Measurements from ENCODE around the gene SLC16A7. TPM values are rescaled to one million over a fixed set of nuclear protein-coding genes. Genes with fewer than 3 reads are reported as not detected.

The SLC16A7 gene
- total RNA-seq, 1 donor from 2014 or later, result 1.8 TPM

GRCh38 chr12:59645242-59645641 lies 49.4 kb downstream of the SLC16A7 start:
- Histone ChIP-seq H3K9me3 (ENCODE audit: low read depth) (no peaks in the 10 kb centered on the region), H3K9ac (no peak overlapping the region), H3K27ac (no peak overlapping the region), H3K36me3 (no peaks in the 10 kb centered on the region), H4K20me1 (ENCODE audit: low read depth) (no peaks in the 10 kb centered on the region), H3K4me3 (no peak overlapping the region), H3K27me3 (no peaks in the 10 kb centered on the region), H3K4me1 (no peaks in the 10 kb centered on the region), H3K79me2 (ENCODE audit: low read depth) (no peaks in the 10 kb centered on the region), H3F3A (ENCODE audit: low read depth) (no peaks in the 10 kb centered on the region), H3K4me2 (no peak overlapping the region), H2AFZ (replicated peaks) (no peak overlapping the region)
- no peak overlapping the region for H3K4me3 Mint-ChIP-seq
- no peak for DNase-seq (ENCODE audit: low spot score)
- H3K4me1 Mint-ChIP-seq, result no peaks in the 10 kb centered on the region
- peaks cover 3% of the 10 kb centered on the region for H3K9me3 Mint-ChIP-seq
- no peak for TF ChIP-seq EZH2phosphoT487 (IDR thresholded peaks at IDR 0.05)
- no peak for TF ChIP-seq EZH2 (IDR thresholded peaks at IDR 0.05)
- no peak for TF ChIP-seq CTCF (IDR thresholded peaks at IDR 0.05)
- no peak overlapping the region for H3K27ac Mint-ChIP-seq
- H3K36me3 Mint-ChIP-seq, result no peaks in the 10 kb centered on the region
- no peaks in the 10 kb centered on the region for H3K27me3 Mint-ChIP-seq (ENCODE audit: insufficient read depth, low read depth)

GRCh38 chr12:59646636-59647035 lies 50.8 kb downstream of the SLC16A7 start:
- no peak overlapping the region for H3K4me3 ChIP-seq
- DNase-seq (ENCODE audit: low spot score), result no peak
- no peak overlapping the region for H3K4me2 ChIP-seq
- no peak overlapping the region for H3K27ac ChIP-seq
- no peaks in the 10 kb centered on the region for H3K79me2 ChIP-seq (ENCODE audit: low read depth)
- no peaks in the 10 kb centered on the region for H3K36me3 ChIP-seq
- H3K4me3 Mint-ChIP-seq, result no peak overlapping the region
- no peaks in the 10 kb centered on the region for H4K20me1 ChIP-seq (ENCODE audit: low read depth)
- H3K27me3 Mint-ChIP-seq (ENCODE audit: insufficient read depth, low read depth), result peaks cover 2% of the 10 kb centered on the region
- no peak overlapping the region for H3K27ac Mint-ChIP-seq
- H3F3A ChIP-seq (ENCODE audit: low read depth), result no peaks in the 10 kb centered on the region
- H3K4me1 ChIP-seq, result no peaks in the 10 kb centered on the region
- no peaks in the 10 kb centered on the region for H3K9me3 ChIP-seq (ENCODE audit: low read depth)
- H3K27me3 ChIP-seq, result no peaks in the 10 kb centered on the region
- peaks cover 3% of the 10 kb centered on the region for H3K9me3 Mint-ChIP-seq
- no peaks in the 10 kb centered on the region for H3K36me3 Mint-ChIP-seq
- TF ChIP-seq EZH2phosphoT487 (IDR thresholded peaks at IDR 0.05) (no peak), EZH2 (IDR thresholded peaks at IDR 0.05) (no peak), CTCF (IDR thresholded peaks at IDR 0.05) (no peak)
- no peaks in the 10 kb centered on the region for H3K4me1 Mint-ChIP-seq
- no peak overlapping the region for H2AFZ ChIP-seq (replicated peaks)
- H3K9ac ChIP-seq, result no peak overlapping the region

GRCh38 chr12:59649203-59649602 lies 53.4 kb downstream of the SLC16A7 start:
- H3K27me3 Mint-ChIP-seq (ENCODE audit: insufficient read depth, low read depth), result peaks cover 2% of the 10 kb centered on the region
- no peaks in the 10 kb centered on the region for H3K4me1 ChIP-seq

More at GRCh38 chr12:59649203-59649602, 53.4 kb downstream of the SLC16A7 start:
- no peaks in the 10 kb centered on the region for H3K4me1 Mint-ChIP-seq
- TF ChIP-seq CTCF (IDR thresholded peaks at IDR 0.05), result no peak
- no peak for TF ChIP-seq EZH2 (IDR thresholded peaks at IDR 0.05)
- TF ChIP-seq EZH2phosphoT487 (IDR thresholded peaks at IDR 0.05), result no peak
- H3K36me3 ChIP-seq, result no peaks in the 10 kb centered on the region
- H3K79me2 ChIP-seq (ENCODE audit: low read depth), result no peaks in the 10 kb centered on the region
- no peak overlapping the region for H3K4me3 ChIP-seq
- no peak overlapping the region for H3K27ac Mint-ChIP-seq
- peaks cover 3% of the 10 kb centered on the region for H3K9me3 Mint-ChIP-seq
- no peak overlapping the region for H3K4me3 Mint-ChIP-seq
- H3K27me3 ChIP-seq, result no peaks in the 10 kb centered on the region
- H3F3A ChIP-seq (ENCODE audit: low read depth), result no peaks in the 10 kb centered on the region
- no peaks in the 10 kb centered on the region for H4K20me1 ChIP-seq (ENCODE audit: low read depth)
- no peak overlapping the region for H3K9ac ChIP-seq
- no peak overlapping the region for H2AFZ ChIP-seq (replicated peaks)
- no peaks in the 10 kb centered on the region for H3K9me3 ChIP-seq (ENCODE audit: low read depth)
- no peak for DNase-seq (ENCODE audit: low spot score)
- no peak overlapping the region for H3K27ac ChIP-seq
- no peaks in the 10 kb centered on the region for H3K36me3 Mint-ChIP-seq
- no peak overlapping the region for H3K4me2 ChIP-seq
